Measurements from ENCODE around the gene SPPL3.

DNA sequence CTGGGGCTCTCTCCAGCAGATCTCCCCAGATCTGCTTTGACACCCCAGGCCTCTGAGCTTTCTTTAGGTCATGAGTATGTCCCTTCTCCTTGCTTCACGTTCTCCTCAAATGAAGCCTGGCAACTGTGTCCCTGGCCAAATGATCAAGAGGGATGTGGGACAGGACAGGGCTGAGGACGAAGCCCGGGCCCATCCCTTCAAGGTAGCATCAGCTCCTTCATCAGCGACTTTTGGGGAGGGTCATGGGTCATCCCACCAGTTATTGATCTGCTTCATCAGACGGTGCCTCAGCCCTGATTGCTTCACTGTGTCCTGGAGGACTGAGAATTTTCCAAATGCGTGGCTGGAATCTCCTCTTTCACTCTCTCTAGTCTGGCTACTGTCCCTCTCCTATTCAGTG is 146.2 kb downstream of the SPPL3 start:
- TF ChIP-seq CTCF (IDR thresholded peaks at IDR 0.05): no peak
- TF ChIP-seq, protein P1, sequence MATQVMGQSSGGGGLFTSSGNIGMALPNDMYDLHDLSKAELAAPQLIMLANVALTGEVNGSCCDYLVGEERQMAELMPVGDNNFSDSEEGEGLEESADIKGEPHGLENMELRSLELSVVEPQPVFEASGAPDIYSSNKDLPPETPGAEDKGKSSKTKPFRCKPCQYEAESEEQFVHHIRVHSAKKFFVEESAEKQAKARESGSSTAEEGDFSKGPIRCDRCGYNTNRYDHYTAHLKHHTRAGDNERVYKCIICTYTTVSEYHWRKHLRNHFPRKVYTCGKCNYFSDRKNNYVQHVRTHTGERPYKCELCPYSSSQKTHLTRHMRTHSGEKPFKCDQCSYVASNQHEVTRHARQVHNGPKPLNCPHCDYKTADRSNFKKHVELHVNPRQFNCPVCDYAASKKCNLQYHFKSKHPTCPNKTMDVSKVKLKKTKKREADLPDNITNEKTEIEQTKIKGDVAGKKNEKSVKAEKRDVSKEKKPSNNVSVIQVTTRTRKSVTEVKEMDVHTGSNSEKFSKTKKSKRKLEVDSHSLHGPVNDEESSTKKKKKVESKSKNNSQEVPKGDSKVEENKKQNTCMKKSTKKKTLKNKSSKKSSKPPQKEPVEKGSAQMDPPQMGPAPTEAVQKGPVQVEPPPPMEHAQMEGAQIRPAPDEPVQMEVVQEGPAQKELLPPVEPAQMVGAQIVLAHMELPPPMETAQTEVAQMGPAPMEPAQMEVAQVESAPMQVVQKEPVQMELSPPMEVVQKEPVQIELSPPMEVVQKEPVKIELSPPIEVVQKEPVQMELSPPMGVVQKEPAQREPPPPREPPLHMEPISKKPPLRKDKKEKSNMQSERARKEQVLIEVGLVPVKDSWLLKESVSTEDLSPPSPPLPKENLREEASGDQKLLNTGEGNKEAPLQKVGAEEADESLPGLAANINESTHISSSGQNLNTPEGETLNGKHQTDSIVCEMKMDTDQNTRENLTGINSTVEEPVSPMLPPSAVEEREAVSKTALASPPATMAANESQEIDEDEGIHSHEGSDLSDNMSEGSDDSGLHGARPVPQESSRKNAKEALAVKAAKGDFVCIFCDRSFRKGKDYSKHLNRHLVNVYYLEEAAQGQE (IDR thresholded peaks at IDR 0.05; ENCODE audit: insufficient read depth in 1 of 2, low read depth in 2 of 2, low read length in 1 of 2): no peak
